HG03520 (cell line): ENCODE data around the gene TRPV4.
A peak's percentile ranks its signal among the peaks of the same experiment; 100 is the strongest.
"Not testable (repeated sequence)": the region's sequence is repeated elsewhere in the genome, so short reads cannot be mapped to it uniquely, and the experiment has no call there.

Source experiments
- ATAC-seq: cut with Tn5 transposase; IDR thresholded peaks from one replicate; pipeline ENCODE4 v1.9.1; 2021; ENCODE audit warnings: mild to moderate bottlenecking, moderate library complexity; ENCODE audit not compliant: unreplicated experiment

The TRPV4 gene

GRCh38 chr12:109833307-109834189 lies at the start of gene TRPV4:
TSS of gene TRPV4 (minus strand) at chr12:109833398. CDS start at chr12:109814796, 18,602 bp downstream.
- ATAC-seq: no peak

- no peak for ATAC-seq
Observed at GRCh38 chr12:109881752-109882151, 48.6 kb upstream of the TRPV4 start.

- ATAC-seq: no peak
Observed at GRCh38 chr12:109880938-109881337, 47.7 kb upstream of the TRPV4 start.

GRCh38 chr12:109880043-109880931 lies 47.1 kb upstream of the TRPV4 start, which contains the start of gene GLTP:
TSS of gene GLTP (minus strand) at chr12:109880541. CDS start at chr12:109880374, 167 bp downstream.
- peak; percentile 90 for ATAC-seq

- no peak for ATAC-seq
Observed at GRCh38 chr12:109879351-109880042, 46.3 kb upstream of the TRPV4 start.

- ATAC-seq: no peak
Observed at GRCh38 chr12:109878749-109879148, 45.6 kb upstream of the TRPV4 start.

GRCh38 chr12:109878247-109878625 lies 45.0 kb upstream of the TRPV4 start:
- ATAC-seq: no peak

GRCh38 chr12:109877504-109878246 lies 44.5 kb upstream of the TRPV4 start:
- ATAC-seq: no peak

- ATAC-seq: no peak
Observed at GRCh38 chr12:109876406-109876805, 43.2 kb upstream of the TRPV4 start.

- no peak for ATAC-seq
Observed at GRCh38 chr12:109875572-109876131, 42.5 kb upstream of the TRPV4 start.

- no peak for ATAC-seq
Observed at GRCh38 chr12:109873653-109874052, 40.5 kb upstream of the TRPV4 start.

GRCh38 chr12:109871668-109872314 lies 38.6 kb upstream of the TRPV4 start:
- ATAC-seq: no peak

GRCh38 chr12:109870648-109871047 lies 37.5 kb upstream of the TRPV4 start:
- ATAC-seq: no peak

GRCh38 chr12:109868182-109869051 lies 35.2 kb upstream of the TRPV4 start:
- no peak for ATAC-seq

GRCh38 chr12:109864916-109865315 lies 31.7 kb upstream of the TRPV4 start:
- ATAC-seq: no peak

GRCh38 chr12:109863847-109864712 lies 30.9 kb upstream of the TRPV4 start:
- no peak for ATAC-seq

- not testable (repeated sequence) for ATAC-seq
Observed at GRCh38 chr12:109862491-109862890, 29.3 kb upstream of the TRPV4 start.
